Endodermal cell (in vitro differentiated cells): Measurements from ENCODE around the gene CTDP1. TPM values are rescaled to one million over a fixed set of nuclear protein-coding genes. Genes with fewer than 3 reads are reported as not detected.

ENCODE experiments used
- DNase-seq: peaks from one replicate; pipeline ENCODE4 v3.0.0-alpha.2; 2017
- H3K27ac ChIP-seq: 2 replicates; pipeline ENCODE4 v1.5.1; 2013; ENCODE audit warnings: mild to moderate bottlenecking, low read depth, low read length, moderate library complexity
- H3K27me3 ChIP-seq: 2 replicates; pipeline ENCODE4 v1.6.1; 2013; ENCODE audit warnings: mild to moderate bottlenecking, low read length, moderate library complexity; ENCODE audit not compliant: insufficient read depth, control insufficient read depth, poor library complexity, severe bottlenecking
- H3K36me3 ChIP-seq: 2 replicates; pipeline ENCODE4 v1.7.0; 2013; ENCODE audit warnings: mild to moderate bottlenecking, low read length, moderate library complexity; ENCODE audit not compliant: control insufficient read depth, insufficient read depth
- H3K4me1 ChIP-seq: one replicate; pipeline ENCODE4 v1.7.0; 2013; ENCODE audit warnings: low read length; ENCODE audit not compliant: control insufficient read depth, insufficient read depth
- H3K4me3 ChIP-seq: 2 replicates; pipeline ENCODE4 v1.5.1; 2013; ENCODE audit warnings: mild to moderate bottlenecking, low read length, moderate library complexity
- H3K9ac ChIP-seq: 2 replicates; pipeline ENCODE4 v1.6.1; 2013; ENCODE audit warnings: mild to moderate bottlenecking, low read length, moderate library complexity; ENCODE audit not compliant: poor library complexity, severe bottlenecking; ENCODE audit errors: extremely low read depth
- H3K9me3 ChIP-seq: 2 replicates; pipeline ENCODE4 v1.6.1; 2013; ENCODE audit warnings: mild to moderate bottlenecking, low read length, moderate library complexity; ENCODE audit not compliant: control insufficient read depth
- H3K27ac Mint-ChIP-seq: 2 replicates; pipeline ENCODE4 v1.8.0; 2020; ENCODE audit warnings: mixed read lengths
- H3K27me3 Mint-ChIP-seq: 2 replicates; pipeline ENCODE4 v1.8.0; 2021; ENCODE audit warnings: mild to moderate bottlenecking, mixed read lengths; ENCODE audit not compliant: insufficient read depth
- H3K36me3 Mint-ChIP-seq: 2 replicates; pipeline ENCODE4 v1.8.0; 2020; ENCODE audit warnings: low read depth, mixed read lengths
- H3K4me1 Mint-ChIP-seq: 2 replicates; pipeline ENCODE4 v1.8.0; 2020; ENCODE audit warnings: mixed read lengths
- H3K4me3 Mint-ChIP-seq: 2 replicates; pipeline ENCODE4 v1.8.0; 2020; ENCODE audit warnings: mild to moderate bottlenecking, moderate library complexity, mixed read lengths
- H3K9me3 Mint-ChIP-seq: 2 replicates; pipeline ENCODE4 v1.8.0; 2020; ENCODE audit warnings: mild to moderate bottlenecking, mixed read lengths
- CTCF ChIP-seq: fragments of 200-600 bp; sonication (generic); conservative IDR thresholded peaks from 2 replicates; pipeline ENCODE4 v1.5.0; 2021; ENCODE audit warnings: antibody characterized with exemption, mild to moderate bottlenecking
- WGBS, 2 experiments: methylation state at CpG; one replicate each; pipeline versions ENCODE4 v1.1.5 to v1.1.7; 2013; ENCODE audit warnings: missing lambda C conversion rate in 2 of 2, mixed read lengths in 1 of 2; ENCODE audit not compliant: insufficient coverage in 1 of 2, insufficient read length in 1 of 2; 5-methylcytosine and 5-hydroxymethylcytosine counted together
- total RNA-seq, 2 donors: library from RNA; stranded (reverse); fragmentation: NEBNext Ultra II Directional in 1 of 2; extraction: Animal tissue kit (Norgen Biotek cat#: 25700) in 1 of 2; gene quantifications; 2 replicates in 1 of 2; 3 replicates in 1 of 2; pipeline ENCODE4 v1.2.1, GENCODE V29; 2021

CTDP1 gene
- total RNA-seq, 2 donors from 2014 or later = 29.8 to 35.6 TPM

- Histone ChIP-seq H3K9ac (no peak overlapping the region), H3K9me3 (no peaks in the 10 kb centered on the region), H3K27ac (no peak overlapping the region), H3K36me3 (no peaks in the 10 kb centered on the region), H3K27me3 (no peaks in the 10 kb centered on the region), H3K4me1 (peaks cover 6% of the 10 kb centered on the region), H3K4me3 (no peak overlapping the region)
- Mint-ChIP-seq H3K4me3 (no peak overlapping the region), H3K27me3 (peaks cover 1% of the 10 kb centered on the region), H3K9me3 (peaks cover 4% of the 10 kb centered on the region), H3K4me1 (peaks cover 8% of the 10 kb centered on the region), H3K27ac (no peak overlapping the region), H3K36me3 (no peaks in the 10 kb centered on the region)
- no peak for DNase-seq
- 84 to 89% methylated on average over 4 of the region's 4 CpGs for WGBS, 2 experiments
- TF ChIP-seq CTCF = no peak
Measured at GRCh38 chr18:79662034-79662433, 17.6 kb upstream of the CTDP1 start.

GRCh38 chr18:79662439-79662838 lies 17.2 kb upstream of the CTDP1 start:
- WGBS, 2 experiments = 71 to 92% methylated on average over 1 of the region's 1 CpG
- H3K27ac ChIP-seq = no peak overlapping the region

GRCh38 chr18:79664525-79665125 lies 15.0 kb upstream of the CTDP1 start:
- H3K27ac Mint-ChIP-seq = no peak overlapping the region
- H3K4me1 Mint-ChIP-seq = no peaks in the 10 kb centered on the region
- H3K27ac ChIP-seq = no peak overlapping the region
- H3K36me3 ChIP-seq = no peaks in the 10 kb centered on the region
- no peaks in the 10 kb centered on the region for H3K4me1 ChIP-seq
- DNase-seq = no peak
- no peaks in the 10 kb centered on the region for H3K27me3 ChIP-seq
- H3K9me3 Mint-ChIP-seq = peaks cover 4% of the 10 kb centered on the region
- peaks cover 1% of the 10 kb centered on the region for H3K27me3 Mint-ChIP-seq
- no peaks in the 10 kb centered on the region for H3K36me3 Mint-ChIP-seq
- H3K4me3 Mint-ChIP-seq = no peak overlapping the region
- H3K4me3 ChIP-seq = no peak overlapping the region
- TF ChIP-seq CTCF = no peak
- 88 to 92% methylated on average over 3 of the region's 3 CpGs for WGBS, 2 experiments
- H3K9me3 ChIP-seq = no peaks in the 10 kb centered on the region
- no peak overlapping the region for H3K9ac ChIP-seq

More at GRCh38 chr18:79662439-79662838, 17.2 kb upstream of the CTDP1 start:
- no peak for TF ChIP-seq CTCF
- H3K4me3 ChIP-seq = no peak overlapping the region
- no peaks in the 10 kb centered on the region for H3K36me3 ChIP-seq
- peaks cover 3% of the 10 kb centered on the region for H3K4me1 ChIP-seq
- H3K4me1 Mint-ChIP-seq = peaks cover 4% of the 10 kb centered on the region
- no peaks in the 10 kb centered on the region for H3K9me3 ChIP-seq
- H3K9ac ChIP-seq = no peak overlapping the region
- H3K4me3 Mint-ChIP-seq = no peak overlapping the region
- no peaks in the 10 kb centered on the region for H3K36me3 Mint-ChIP-seq
- DNase-seq = no peak
- H3K9me3 Mint-ChIP-seq = peaks cover 4% of the 10 kb centered on the region
- no peak overlapping the region for H3K27ac Mint-ChIP-seq
- no peaks in the 10 kb centered on the region for H3K27me3 ChIP-seq
- H3K27me3 Mint-ChIP-seq = peaks cover 1% of the 10 kb centered on the region
